Tibial artery (tissue), 4 donors: ENCODE results near the gene C6orf52.

Experiments
- DNase-seq, 2 donors: peaks; one replicate each; pipeline ENCODE4 v3.0.0-alpha.2; 2019
- H3K27ac ChIP-seq, 2 donors: fragments of 200-600 bp; sonication (generic) in 1 of 2; 1 replicate in 1 of 2; 2 replicates in 1 of 2; pipeline ENCODE4 v1.5.1; 2018 to 2019; ENCODE audit warnings: mild to moderate bottlenecking in 1 of 2
- H3K27me3 ChIP-seq, 2 donors: fragments of 200-600 bp; sonication (generic) in 1 of 2; one replicate each; pipeline versions ENCODE4 v1.5.1 to v1.6.0; 2016 to 2019
- H3K36me3 ChIP-seq, 3 donors: fragments of 200-600 bp; sonication (generic) in 2 of 3; one replicate each; pipeline ENCODE4 v1.5.1; 2016 to 2019; ENCODE audit warnings: mild to moderate bottlenecking in 2 of 3
- H3K4me1 ChIP-seq, 4 donors: fragments of 200-600 bp; sonication (generic) in 2 of 4; 1 replicate in 3 of 4; 2 replicates in 1 of 4; pipeline ENCODE4 v1.5.1; 2016 to 2019
- H3K4me3 ChIP-seq, 2 donors: fragments of 200-600 bp; sonication (generic) in 1 of 2; 1 replicate in 1 of 2; 2 replicates in 1 of 2; pipeline ENCODE4 v1.5.1; 2018 to 2019; ENCODE audit warnings: mild to moderate bottlenecking in 2 of 2
- H3K9me3 ChIP-seq, 3 donors: fragments of 200-600 bp; sonication (generic) in 1 of 3; one replicate each; pipeline ENCODE4 v1.5.1; 2016 to 2019
- intact Hi-C: fragments of 100-400 bp; cut with DNase I; formaldehyde crosslinking; loops from one replicate; pipeline ENCODE4 v1.15.0; 2023; ENCODE audit warnings: low total_unique reads
- TF ChIP-seq, protein P1 (sequence below), 2 experiments: fragments of 200-600 bp in 1 of 2; fragments of 450-650 bp in 1 of 2; IDR thresholded peaks; one replicate each; pipeline ENCODE4 v1.5.1; 2017 to 2019; ENCODE audit warnings: antibody characterized with exemption in 2 of 2, mild to moderate bottlenecking in 1 of 2, moderate library complexity in 1 of 2

Gene C6orf52

DNA sequence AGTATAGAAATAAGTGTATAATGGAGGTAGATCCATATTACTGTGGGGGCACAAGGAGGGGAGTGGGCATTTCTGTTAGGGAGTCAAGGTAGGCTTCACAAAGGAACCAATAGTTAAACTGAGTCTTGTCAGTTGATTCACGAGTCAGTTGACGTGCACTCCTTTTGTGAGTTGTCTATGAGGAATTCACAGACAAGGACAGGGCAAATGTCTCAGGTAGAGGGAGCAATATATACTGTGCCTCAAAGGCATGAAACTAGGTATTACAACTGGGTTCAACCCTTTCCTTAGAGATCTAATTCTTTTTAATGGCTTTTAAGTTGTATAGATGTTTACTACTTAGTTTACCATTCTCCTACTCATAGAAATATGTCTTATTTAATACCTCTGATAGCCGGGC, 39.4 kb upstream of the C6orf52 start:
- TF ChIP-seq, protein P1, sequence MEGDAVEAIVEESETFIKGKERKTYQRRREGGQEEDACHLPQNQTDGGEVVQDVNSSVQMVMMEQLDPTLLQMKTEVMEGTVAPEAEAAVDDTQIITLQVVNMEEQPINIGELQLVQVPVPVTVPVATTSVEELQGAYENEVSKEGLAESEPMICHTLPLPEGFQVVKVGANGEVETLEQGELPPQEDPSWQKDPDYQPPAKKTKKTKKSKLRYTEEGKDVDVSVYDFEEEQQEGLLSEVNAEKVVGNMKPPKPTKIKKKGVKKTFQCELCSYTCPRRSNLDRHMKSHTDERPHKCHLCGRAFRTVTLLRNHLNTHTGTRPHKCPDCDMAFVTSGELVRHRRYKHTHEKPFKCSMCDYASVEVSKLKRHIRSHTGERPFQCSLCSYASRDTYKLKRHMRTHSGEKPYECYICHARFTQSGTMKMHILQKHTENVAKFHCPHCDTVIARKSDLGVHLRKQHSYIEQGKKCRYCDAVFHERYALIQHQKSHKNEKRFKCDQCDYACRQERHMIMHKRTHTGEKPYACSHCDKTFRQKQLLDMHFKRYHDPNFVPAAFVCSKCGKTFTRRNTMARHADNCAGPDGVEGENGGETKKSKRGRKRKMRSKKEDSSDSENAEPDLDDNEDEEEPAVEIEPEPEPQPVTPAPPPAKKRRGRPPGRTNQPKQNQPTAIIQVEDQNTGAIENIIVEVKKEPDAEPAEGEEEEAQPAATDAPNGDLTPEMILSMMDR (IDR thresholded peaks at IDR 0.05) = no peak
- peaks cover 30 to 51% (median 41%) of the 10 kb centered on the region in 3 donors for H3K36me3 ChIP-seq
- DNase-seq = no peak
- no peaks in the 10 kb centered on the region for H3K9me3 ChIP-seq
- no peaks in the 10 kb centered on the region for H3K27me3 ChIP-seq
- no peak overlapping the region for H3K27ac ChIP-seq
- intact Hi-C loops = no loop called here
- H3K4me3 ChIP-seq = no peak overlapping the region
- peaks cover 0 to 6% (median 0%) of the 10 kb centered on the region in 4 donors for H3K4me1 ChIP-seq

DNA sequence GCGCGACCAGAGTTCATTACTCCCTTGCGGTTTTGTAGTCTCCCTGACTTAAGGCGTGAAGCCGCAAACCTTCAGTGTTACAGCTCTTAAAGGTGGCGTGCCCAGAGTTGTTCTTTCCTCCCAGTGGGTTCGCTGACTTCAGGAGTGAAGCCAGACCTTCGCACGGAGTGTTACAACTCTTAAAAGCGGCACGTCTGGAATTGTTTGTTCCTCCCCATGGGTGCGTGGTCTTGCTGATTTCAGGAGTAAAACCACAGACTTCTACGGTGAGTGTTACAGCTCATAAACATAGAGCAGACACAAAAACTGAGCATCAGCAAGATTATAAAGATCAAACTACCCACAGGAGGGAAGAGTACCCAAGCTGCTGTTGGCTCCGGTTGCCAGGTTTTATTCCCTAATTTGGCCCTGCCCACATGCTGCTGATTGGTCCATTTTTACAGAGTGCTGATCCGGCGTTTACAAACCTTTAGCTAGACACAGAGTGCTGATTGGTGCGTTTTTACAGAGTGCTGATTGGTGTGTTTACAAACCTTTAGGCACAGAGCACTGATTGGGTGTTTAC, 38.8 kb upstream of the C6orf52 start:
- Histone ChIP-seq H3K4me3 (no peak overlapping the region), H3K27me3 (no peaks in the 10 kb centered on the region), H3K4me1 (peaks cover 0 to 6% (median 0%) of the 10 kb centered on the region in 4 donors), H3K27ac (no peak overlapping the region), H3K9me3 (no peaks in the 10 kb centered on the region), H3K36me3 (peaks cover 30 to 57% (median 47%) of the 10 kb centered on the region in 3 donors)
- DNase-seq = no peak
- intact Hi-C loops = no loop called here
- TF ChIP-seq, protein P1 (IDR thresholded peaks at IDR 0.05) = no peak

DNA sequence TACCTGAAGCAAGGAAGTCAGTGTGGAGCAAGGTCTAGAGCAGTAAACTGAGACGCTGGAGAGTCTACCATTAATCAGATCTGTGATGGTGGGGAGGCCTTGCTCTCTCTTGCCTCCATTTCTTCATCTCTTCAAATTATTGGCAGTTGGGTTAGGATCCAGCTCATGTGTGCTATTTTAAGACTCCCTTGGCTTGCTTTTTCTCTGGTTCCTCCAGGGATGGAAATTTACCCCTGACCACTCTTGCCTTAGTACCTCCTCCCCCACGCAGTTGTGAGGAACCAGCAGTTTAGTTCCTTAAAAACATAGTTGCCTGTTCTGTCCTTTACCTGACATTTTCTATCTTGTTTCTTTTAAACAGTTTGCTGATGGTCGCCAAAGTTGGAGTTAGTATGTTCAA, 35.8 kb upstream of the C6orf52 start:
- no peak overlapping the region for H3K4me3 ChIP-seq
- H3K27ac ChIP-seq = no peak overlapping the region
- no peak for DNase-seq
- H3K4me1 ChIP-seq = peaks cover 0 to 12% (median 3%) of the 10 kb centered on the region in 4 donors
- TF ChIP-seq, protein P1 (IDR thresholded peaks at IDR 0.05) = no peak
- intact Hi-C loops = no loop called here
- no peaks in the 10 kb centered on the region for H3K27me3 ChIP-seq
- no peaks in the 10 kb centered on the region for H3K9me3 ChIP-seq
- H3K36me3 ChIP-seq = peaks cover 30 to 87% (median 55%) of the 10 kb centered on the region in 3 donors

DNA sequence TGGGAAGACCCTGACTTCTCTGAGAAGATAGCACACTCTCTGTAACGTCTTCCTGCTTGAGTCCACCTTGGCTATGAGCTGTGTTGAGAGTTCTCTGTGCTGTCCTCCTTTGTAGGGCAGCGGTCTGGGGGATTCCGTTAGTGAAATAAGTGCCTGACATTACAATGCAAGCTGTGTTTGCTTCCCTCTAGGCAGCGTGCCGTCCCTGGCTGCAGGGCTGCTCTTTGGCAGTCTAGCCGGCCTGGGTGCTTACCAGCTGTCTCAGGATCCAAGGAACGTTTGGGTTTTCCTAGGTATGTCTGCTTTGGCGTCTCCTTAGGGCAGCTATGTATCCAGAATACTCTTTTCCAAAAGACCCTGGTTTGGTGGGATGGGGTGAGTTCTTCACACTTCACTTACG, 31.3 kb upstream of the C6orf52 start:
- Histone ChIP-seq H3K36me3 (peaks cover 7 to 55% (median 34%) of the 10 kb centered on the region in 3 donors), H3K27ac (no peak overlapping the region), H3K27me3 (no peaks in the 10 kb centered on the region), H3K4me1 (peaks cover 7 to 41% (median 28%) of the 10 kb centered on the region in 4 donors), H3K9me3 (no peaks in the 10 kb centered on the region), H3K4me3 (no peak overlapping the region)
- TF ChIP-seq, protein P1 (IDR thresholded peaks at IDR 0.05) = no peak
- intact Hi-C loops = no loop called here
- DNase-seq = no peak

DNA sequence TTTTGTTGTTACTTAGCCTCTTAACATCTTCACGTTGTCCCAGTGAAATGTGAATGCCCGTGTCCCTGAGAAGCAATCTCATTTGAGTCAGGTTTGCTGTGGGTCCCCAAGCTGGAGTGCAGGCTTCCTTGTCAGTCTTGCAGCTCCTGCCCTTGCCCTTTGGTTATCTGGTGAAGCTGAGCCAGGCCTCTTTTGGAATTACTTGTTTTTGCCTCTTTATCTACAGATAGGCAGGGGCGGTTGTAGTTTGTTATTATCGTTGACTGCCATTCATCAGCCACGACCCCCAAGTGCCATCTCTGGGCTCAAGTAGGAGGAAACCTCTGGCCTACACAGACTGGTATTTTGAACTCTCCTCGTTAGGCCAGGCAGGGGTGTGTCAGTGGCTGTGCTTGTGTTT, 30.6 kb upstream of the C6orf52 start:
- H3K36me3 ChIP-seq = peaks cover 7 to 49% (median 27%) of the 10 kb centered on the region in 3 donors
- intact Hi-C loops = no loop called here
- H3K27ac ChIP-seq = no peak overlapping the region
- DNase-seq = no peak
- peaks cover 7 to 42% (median 30%) of the 10 kb centered on the region in 4 donors for H3K4me1 ChIP-seq
- TF ChIP-seq, protein P1 (IDR thresholded peaks at IDR 0.05) = no peak
- no peaks in the 10 kb centered on the region for H3K27me3 ChIP-seq
- H3K9me3 ChIP-seq = no peaks in the 10 kb centered on the region
- H3K4me3 ChIP-seq = no peak overlapping the region
